RCC 7860 (cell line): ENCODE data around the gene TRNT1.

Source experiments
- DNase-seq: peaks from one replicate; pipeline ENCODE4 v3.0.0-alpha.2; 2015; ENCODE audit warnings: low spot score
- FAIRE-seq: peaks from 2 replicates; lab custom pipeline; 2012; peaks lifted over from hg19 to GRCh38; lab: Jason Lieb, UNC

The TRNT1 gene

DNA sequence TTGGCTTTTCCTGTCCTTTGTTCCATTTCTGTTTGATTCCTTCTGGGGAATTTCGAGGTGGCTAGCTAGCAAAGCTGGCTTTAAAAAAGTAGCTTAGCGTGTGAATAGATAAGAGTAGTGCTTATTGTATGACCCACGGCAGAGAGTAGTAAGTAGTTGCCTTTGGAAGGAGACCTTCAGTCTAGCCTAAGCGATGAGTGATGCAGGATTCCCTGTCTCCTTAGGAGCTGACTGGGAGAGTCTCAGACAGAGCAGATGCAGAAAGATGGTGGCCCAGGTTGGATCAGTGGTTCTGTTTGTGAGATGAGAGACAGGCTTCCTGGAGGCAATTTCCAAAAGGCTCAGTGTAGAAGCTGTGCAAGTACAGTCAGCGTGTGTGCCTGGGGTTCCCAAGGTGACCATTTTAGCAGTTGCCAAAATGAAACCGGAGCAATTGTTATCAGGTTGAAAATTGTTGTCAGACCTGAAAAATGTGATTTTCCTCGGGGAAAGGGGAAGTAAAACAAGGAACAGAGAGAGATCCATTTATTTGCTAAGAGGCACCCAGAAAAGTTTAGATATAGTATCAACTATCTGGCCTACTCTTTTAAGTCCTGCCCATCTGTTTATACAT is 15.9 kb upstream of the TRNT1 start:
- DNase-seq (no peak), FAIRE-seq (no peak)

DNA sequence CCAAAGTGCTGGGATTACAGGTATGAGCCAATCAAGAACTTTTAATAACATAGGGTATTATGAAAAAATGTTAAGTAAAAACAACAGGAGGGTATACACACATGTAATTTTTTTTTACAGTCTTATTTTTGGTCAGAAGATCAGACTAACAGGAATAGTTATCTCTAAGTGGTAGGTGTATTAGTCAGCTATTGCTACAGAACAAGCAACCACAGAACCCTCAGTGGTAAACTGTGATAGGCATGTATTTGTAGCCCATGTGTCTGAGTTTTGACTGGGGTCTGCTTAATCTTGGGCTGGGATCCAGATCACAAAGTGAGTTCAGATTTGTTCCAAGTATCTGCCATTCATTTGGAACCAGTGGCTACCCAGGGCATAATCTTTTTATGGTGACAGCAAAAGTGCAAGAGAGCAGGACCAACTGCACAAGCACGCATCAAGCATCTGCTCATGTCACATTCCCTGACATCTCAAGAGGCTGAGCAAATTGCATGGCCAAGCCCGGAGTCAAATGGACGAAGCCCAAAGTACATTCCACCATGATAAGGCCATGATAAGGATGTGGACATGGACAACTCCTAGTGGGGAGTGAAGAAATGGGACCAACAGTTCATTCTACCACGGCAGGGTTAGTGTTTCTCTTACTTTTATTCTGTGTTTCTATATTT is 13.6 kb upstream of the TRNT1 start:
- no peak for DNase-seq
- no peak for FAIRE-seq

DNA sequence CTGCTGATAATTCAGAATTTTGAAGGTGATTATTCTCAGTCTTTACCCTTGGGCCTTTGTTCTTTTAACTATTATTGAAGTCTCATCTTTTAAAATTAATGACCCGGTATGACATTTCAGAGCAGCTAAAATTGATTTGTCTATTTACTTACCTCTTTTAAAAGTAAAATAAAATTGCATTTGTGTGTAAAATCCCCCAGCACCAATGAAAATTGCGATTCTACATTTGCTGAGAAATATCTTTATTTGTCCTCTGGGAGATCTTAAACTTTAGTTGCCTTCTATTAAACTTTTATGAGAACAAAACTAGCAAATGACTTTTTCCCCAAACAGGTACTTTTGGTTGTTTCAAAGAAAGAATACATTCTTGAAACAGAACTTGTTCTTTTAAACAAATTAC is 9.1 kb upstream of the TRNT1 start:
- FAIRE-seq (no peak), DNase-seq (no peak)

DNA sequence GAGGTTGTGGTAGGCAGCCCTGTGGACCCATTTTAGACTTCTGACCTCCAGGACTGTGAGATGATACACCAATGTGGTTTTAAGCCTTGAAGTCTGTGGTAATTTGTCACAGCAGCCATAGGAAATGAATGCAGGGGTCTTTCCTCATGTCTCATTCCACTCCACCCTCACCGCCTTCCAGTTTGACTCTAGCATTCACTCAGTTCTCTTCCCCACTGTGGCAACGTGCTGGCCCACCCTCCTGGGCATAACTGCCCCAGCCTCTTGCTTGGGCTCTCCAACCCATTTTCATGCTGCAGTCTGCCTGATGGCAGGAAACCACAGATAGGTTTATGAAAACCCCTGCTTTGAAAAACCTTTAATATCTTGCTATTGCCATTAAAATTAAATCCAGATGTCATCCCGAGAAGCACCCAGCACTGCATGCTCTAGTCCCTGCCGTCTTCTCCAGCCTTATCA is 7.3 kb upstream of the TRNT1 start:
- DNase-seq = no peak
- FAIRE-seq = no peak

DNA sequence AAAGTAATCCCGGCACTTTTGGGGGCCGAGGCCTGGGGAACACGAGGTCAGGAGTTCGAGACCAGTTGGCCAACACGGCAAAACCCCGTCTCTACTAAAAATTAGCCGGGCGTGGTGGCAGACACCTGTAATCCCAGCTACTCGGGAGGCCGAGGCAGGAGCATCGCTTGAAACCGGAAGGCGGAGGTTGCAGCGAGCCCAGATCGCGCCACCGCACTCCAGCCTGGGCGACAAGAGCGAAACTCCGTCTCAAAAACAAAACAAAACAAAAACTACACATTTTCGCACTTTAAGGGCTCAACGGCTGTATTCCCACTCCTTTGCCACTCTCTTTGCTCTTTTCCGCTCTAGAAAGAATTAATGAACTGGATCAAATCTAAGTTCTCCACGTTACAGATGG is 763 bp upstream of the TRNT1 start:
- no peak for DNase-seq
- FAIRE-seq = no peak

DNA sequence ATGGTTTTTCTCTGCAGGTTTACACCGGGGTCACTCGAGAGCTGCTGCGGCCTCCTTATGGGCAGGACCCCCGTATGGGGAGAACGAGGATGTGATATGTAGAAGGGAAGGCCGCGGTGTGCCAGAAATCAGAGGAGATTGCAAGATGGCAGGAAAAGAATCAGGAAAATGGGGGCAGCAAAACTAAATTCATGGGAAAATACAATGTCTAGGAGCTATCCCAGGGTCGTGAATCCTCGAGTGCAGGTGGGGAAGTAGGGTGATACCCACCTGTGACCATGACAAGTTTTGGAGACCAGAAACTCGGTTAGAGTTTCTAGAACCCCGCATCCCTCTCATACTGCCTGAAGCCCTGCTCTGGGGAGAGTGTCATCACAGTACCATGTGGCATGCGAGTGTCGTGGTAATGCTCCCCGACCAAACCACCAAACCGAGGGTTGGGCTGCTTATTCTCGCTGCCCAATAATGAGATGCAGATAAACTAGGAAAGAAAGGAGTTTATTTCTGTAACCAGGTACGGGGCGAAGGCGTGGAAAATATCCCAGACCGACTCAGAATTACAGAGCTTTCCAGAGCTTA is 781 bp downstream of the TRNT1 start:
- no peak for DNase-seq
- no peak for FAIRE-seq

DNA sequence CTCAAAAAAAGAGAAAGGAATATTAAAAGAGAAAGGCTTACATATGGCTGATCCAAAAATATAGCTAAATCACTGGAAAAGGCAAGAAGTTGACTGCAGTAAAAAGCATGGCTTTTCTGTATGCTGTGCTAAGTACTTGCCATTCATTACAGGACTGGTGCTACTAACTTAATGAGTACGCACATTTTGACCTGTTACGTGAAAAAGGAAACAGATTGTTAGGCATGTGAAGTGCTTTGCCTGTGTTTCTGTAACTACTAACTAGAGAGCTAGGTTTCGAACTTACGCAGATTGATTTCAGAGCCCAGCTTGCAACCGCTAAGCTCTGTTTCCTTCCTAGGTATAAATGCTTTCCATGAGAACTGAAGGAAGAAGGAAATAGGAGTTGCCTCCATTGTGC is 2.8 kb downstream of the TRNT1 start:
- FAIRE-seq (no peak), DNase-seq (no peak)

DNA sequence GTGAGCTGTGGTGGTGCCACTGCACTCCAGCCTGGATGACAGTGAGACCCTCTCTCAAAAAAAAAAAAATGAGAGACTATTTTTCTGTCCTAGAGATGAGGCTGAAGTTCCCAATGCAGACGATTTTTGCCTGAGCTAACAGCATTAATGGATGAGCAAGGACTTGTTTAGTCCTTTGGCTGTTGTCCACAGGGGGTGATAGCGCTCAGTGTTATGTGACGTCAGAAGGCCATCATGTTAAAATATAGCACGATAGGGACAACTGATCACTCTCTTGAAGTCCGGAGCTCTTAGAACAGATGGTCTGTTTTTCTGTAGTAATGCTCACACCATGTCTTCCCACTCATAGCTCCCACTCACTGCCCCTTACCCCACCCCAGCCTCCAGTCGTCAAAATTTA is 6.8 kb downstream of the TRNT1 start:
- no peak for DNase-seq
- no peak for FAIRE-seq

DNA sequence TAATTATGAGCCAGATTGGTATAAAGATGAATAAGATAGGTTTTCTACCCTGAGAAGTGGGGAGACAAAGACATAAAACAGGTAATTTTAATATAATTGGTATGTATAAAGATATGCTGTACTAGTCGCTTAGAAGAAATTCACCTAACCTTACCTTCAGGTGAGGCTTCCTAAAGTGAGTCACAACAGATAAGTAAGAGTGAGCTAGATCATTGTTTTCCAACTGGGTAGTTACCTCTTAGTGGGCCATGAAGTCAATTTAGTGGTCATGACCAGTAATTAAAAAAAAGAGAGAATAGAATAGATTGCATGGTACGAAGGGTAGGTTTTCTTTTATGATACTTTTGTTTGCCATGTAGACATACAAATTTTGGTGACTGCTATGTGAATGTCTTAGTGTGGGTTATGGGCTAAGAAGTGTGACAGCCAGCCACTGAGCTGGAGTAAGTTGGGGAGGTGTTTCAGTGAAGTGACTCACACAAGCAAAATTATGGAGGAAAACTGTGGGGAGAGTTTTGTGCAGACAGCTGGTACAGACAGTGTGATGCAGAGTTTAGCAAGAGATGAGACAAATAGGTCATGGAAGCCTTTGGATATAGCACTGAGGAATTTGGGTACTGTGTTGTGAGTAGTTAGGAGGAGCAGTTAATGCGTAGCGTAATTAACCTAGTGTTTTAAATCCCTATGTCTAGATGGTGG is 8.2 kb downstream of the TRNT1 start:
- no peak for FAIRE-seq

DNA sequence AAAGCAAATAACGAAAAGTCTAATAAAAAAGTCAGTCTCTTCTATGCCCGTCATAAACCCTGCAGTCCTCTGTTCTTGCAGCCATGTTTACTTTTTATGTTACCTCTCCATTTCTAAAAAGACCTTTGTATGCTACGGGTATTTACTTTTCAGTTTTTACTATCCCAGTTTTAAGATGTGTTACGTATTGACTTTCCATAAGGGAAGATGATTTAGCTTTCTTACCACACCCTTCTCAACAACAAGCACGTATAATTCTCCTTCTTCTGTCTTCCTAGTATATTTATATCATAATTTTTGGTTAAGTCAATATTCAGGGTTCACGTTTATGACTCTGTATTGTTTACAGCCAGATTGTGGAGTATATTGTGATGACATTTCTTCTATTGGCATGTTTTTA is 10.8 kb downstream of the TRNT1 start:
- no peak for DNase-seq
- FAIRE-seq = no peak

More for the DNA sequence above, 8.2 kb downstream of the TRNT1 start:
- DNase-seq = no peak

DNA sequence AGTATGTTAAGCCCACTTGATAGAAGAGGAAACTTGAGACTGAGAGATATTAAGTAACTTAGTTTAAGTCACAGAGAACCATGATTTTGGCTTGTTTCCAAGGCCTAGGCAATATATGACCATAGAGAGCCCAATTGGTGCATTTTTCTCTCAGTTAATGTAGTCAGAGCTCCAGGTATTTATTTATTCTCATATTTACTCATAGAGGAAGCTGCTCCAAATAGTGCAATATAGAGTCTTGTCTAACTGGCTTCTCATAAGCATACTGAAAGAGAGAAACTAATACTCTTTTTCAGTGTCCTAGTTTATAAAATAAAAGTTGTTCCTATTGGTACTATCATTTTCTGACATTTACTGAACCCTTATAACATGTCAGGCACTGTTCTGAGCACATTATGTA is 15.2 kb downstream of the TRNT1 start:
- DNase-seq = no peak
- FAIRE-seq = no peak

DNA sequence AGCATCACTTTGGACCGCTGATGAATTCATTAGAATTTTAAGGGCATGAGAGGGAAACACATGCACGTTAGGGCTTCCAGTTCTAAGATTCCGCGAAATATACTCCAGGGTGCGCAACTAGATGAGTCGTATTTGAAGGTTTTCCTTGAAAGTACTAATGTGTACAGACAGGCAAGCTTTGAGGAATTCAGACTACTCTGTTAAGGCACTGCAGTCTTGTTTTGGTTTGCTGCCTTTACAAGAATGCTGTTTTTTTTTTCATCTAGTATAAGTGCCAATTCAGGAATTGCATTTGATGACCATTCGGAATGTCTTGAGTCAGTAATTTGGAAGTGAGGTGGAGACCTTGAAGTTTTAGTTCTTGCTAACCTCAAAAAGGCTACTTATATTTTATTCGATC is 19.1 kb downstream of the TRNT1 start:
- FAIRE-seq (no peak), DNase-seq (no peak)

DNA sequence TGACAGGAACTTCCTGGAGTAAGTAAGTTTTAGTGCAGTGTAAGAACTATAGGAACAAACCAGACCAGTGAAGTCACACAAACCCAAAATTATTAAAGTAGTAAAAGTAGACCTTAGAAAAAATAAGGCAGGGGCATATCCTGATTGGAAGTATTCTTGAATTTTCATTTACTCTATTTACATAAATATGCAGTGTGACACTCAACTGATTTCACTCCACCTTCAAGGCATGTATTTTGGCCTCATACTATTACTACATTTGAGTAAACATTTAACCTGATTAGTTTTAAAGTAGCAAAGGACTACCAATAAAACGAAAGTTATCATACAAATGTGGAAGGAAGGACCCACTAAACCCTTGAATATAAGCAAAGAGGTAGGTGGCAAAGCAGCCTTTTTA is 22.8 kb downstream of the TRNT1 start:
- DNase-seq (no peak), FAIRE-seq (no peak)

DNA sequence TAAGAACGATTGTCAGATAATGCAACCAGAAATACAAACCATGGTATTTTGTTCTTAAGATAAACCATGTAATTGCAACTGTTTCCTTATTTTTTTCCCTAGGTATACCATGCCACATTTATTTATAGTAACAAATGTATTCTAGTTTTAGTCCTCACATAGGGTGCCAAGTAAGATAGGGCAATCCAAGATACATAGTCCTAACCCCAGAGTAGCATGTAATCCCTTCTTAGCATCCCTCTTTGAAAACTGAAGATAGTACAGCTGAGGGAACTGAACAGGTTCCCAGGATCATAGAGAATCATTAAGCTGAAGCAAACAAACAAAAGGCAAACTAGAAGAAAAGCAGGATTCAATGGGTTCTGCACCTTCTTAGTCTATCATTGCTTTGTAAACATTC is 24.8 kb downstream of the TRNT1 start:
- DNase-seq = no peak
- no peak for FAIRE-seq

DNA sequence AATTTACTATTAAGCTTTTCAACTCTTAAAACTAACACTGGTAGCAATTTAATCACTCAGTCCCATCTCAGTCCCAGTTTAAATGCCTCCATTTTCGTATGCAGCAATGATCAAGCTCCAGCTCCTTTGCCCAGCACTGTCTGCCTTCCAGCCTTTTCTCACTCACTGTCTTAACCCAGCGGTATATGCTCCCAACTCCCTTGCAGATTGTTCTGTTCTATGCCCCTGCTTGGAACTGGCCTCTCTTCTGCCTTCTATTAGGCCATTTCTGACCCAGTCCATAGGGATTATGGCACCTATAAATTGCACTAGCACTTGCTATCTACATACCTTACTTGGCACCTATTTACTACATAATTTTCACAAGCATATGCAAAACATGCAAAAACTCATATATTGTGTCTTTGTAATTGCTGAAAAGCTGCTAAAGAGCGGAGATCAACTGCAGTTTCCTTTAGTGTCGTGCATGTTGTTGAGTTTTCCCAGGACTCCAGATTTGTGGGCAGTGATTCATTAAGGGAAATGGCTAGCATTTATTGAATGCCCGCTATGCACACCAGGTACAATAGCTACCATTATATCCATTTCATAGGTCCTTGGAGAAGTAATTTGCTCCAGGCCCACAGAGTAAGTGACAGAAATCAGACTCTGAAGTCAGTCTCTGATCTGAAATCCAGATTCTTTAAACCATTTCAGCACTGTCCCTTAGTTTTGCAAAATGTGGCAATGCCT is 28.3 kb downstream of the TRNT1 start:
- FAIRE-seq = no peak
- DNase-seq = no peak

DNA sequence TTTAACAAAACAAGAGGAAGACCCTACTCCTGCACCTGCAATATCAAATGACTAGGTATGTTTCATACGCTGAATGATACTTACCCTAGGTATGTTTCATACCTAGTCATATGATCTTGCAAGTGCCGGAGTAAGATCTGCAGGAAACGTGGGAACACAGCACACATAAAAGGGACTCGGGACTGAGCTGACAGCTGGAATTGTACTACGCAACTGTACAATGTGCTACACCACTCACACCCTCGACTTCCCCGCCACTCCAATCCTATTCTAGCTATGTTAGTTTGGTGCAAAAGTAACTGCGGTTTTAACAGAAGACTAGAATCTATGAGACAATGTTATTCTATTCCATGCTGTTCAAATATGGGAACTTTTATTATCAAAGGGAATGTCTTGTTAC is 30.7 kb downstream of the TRNT1 start:
- DNase-seq (no peak), FAIRE-seq (no peak)

DNA sequence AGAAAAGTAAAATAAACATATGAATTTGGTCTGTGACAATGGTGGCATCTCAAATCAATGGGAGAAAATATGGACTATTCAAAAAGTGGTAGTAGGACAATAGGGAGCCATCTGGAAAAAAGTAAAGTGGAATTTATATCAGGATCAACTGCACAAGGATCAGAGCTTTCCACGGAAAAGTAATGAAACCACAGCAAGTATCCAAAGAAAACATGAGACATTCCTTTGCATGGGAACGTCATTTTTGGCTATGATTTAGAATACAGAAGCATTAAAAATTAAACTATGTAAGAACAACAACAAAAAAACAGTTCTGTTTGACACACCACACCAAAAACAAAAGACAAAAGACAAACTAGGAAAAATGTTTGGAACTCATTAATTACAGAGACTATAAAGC is 34.1 kb downstream of the TRNT1 start:
- no peak for FAIRE-seq

DNA sequence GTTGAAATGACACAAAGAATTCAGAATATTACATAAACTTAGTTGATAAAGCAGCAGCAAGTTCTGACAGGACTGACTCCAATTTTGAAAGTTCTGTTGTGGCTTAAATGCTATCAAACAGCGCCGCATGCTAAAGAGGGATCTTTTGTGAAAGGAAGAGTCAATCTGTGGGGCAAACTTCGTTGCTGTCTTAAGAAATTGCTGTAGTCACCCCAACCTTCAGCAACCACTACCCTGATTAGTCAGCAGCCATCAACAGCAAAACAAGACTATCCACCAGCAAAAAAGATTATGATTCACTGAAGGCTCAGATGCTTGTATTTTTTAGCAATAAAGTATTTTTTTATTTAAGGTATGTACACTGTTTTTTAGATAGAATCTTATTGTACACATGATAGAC is 38.5 kb downstream of the TRNT1 start:
- no peak for FAIRE-seq

More for the DNA sequence above, 34.1 kb downstream of the TRNT1 start:
- DNase-seq = no peak

DNA sequence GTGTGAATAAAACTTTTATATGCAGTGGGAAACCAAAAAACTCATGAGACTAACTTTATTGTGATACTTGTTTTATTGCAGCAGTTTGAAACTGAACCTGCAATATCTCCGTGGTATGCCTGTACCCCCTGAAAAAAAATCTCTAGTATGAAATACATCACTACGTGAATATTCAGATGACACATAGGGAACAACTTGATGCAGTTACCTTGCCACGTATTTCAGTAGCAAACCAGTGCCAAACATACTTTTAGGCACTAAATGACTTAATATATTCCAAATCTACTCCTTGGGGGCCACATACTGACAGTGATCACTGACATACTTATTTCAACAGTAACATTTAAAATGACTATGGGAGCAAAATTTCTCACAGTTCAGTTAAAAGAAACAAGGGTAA is 38.9 kb downstream of the TRNT1 start:
- DNase-seq = no peak
- no peak for FAIRE-seq

More for the DNA sequence above, 38.5 kb downstream of the TRNT1 start:
- DNase-seq = no peak

DNA sequence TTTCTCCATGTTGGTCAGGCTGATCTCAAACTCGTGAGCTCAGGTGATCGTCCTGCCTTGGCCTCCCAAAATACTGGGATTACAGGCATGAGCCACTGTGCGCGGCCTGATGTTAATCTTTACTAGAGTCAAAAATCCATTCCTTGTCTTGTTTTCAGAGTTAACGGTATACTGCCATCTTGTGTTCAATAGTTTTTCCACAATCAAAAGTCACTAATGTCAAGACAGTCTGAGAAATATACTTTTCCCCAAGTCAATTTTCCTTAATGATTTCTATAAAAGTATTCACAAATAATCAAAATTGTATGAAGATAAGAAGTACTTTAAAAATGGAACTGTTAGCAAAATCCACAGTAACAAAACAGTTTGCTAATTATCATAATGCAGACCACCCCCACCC is 44.3 kb downstream of the TRNT1 start:
- DNase-seq (no peak), FAIRE-seq (no peak)

DNA sequence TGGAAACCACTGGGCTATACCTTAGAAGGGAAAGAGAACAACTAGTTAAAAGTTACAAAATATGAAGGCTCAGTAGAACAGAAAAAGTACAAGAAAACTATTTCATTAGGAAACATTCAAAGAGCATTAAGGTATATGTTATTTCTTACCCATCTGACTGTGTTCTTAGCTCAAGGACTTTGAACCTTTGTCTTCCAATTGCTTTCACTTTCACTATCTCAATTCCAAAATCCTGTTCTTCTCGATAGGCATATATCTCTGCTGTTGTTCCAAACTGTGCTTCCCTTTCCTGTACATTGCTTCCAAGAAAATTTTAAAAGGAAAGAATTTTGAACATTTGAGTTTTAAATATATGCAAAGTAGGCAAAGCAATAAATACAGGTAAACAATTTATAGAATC is 45.9 kb downstream of the TRNT1 start:
- FAIRE-seq (no peak), DNase-seq (no peak)
